Measurements from ENCODE around the gene NHLRC2. TPM values are rescaled to one million over a fixed set of nuclear protein-coding genes. Genes with fewer than 3 reads are reported as not detected.

NHLRC2 gene
- total and polyA plus RNA-seq, 2 donors (not counting 3 experiments of a cell fraction or from before 2014, with no cell fraction given): 5.2 to 28.2 TPM

- Histone ChIP-seq H3K4me3 (replicated peaks in 1 of 3; ENCODE audit: insufficient read depth in 1 of 3, low read depth in 1 of 3, low read length in 3 of 3) (peak overlapping the region; percentile 87 to 99 (median 87)), H3K9me3 (replicated peaks; ENCODE audit: control insufficient read depth, insufficient read depth, low read length) (no peaks in the 10 kb centered on the region), H4K20me1 (replicated peaks; ENCODE audit: control insufficient read depth, extremely low read depth, insufficient read depth, low read length) (no peaks in the 10 kb centered on the region), H3K36me3 (ENCODE audit: control insufficient read depth in 2 of 2, extremely low read depth in 1 of 2, insufficient read depth in 2 of 2, low read length in 2 of 2) (no peaks in the 10 kb centered on the region), H3K4me2 (ENCODE audit: insufficient read depth, low read length) (peak overlapping the region; percentile 96), H3K4me1 (ENCODE audit: control insufficient read depth, extremely low read depth, insufficient read depth, low read length) (peaks cover 39% of the 10 kb centered on the region), H3K79me2 (ENCODE audit: control insufficient read depth, insufficient read depth, low read length) (peaks cover 36% of the 10 kb centered on the region), H3K27me3 (ENCODE audit: control insufficient read depth in 2 of 2, insufficient read depth in 2 of 2, low read length in 2 of 2) (no peaks in the 10 kb centered on the region), H3K9me1 (replicated peaks; ENCODE audit: control insufficient read depth, extremely low read depth, insufficient read depth, low read length) (no peaks in the 10 kb centered on the region), H3K27ac (ENCODE audit: insufficient read depth, low read depth, low read length) (peak overlapping the region; percentile 96), H3K9ac (replicated peaks; ENCODE audit: extremely low read depth, insufficient read depth, low read length) (peak overlapping the region; percentile 98), H2AFZ (ENCODE audit: low read depth, low read length) (peak overlapping the region; percentile 90)
- intact Hi-C loops (cut with micrococcal nuclease) (loop anchor here (1.0 to 2.0 kb wide), 4 partner anchors 77 to 248 kb away; partner anchors contain the start of gene ADRB1), dilution Hi-C loops (cut with MboI; ENCODE audit: extremely low pct_ligation_motif_present, low sequenced_read_pairs) (no loop called here)
- POLR2A ChIA-PET: no interaction called here
- DNase-seq (ENCODE audit: low read depth, low spot score) (no peak), FAIRE-seq (no peak)
- CTCF ChIA-PET: no interaction called here
- TSS peak; percentile 45 for BruUV-seq (replicated peaks)
- no peak for TF ChIP-seq CTCF (IDR thresholded peaks at IDR 0.05; ENCODE audit: extremely low read depth in 1 of 2, insufficient read depth in 1 of 2, low read depth in 1 of 2, low read length in 2 of 2)
- TF ChIP-seq MYC (IDR thresholded peaks at IDR 0.05; ENCODE audit: low read depth, low read length): no peak
- TF ChIP-seq POLR2A (IDR thresholded peaks at IDR 0.05; ENCODE audit: low read depth, low read length): no peak
- TF ChIP-seq EZH2 (IDR thresholded peaks at IDR 0.05; ENCODE audit: borderline replicate concordance, low read depth, low read length, severe bottlenecking): no peak
- no peak for TF ChIP-seq JUN (IDR thresholded peaks at IDR 0.05; ENCODE audit: borderline replicate concordance, insufficient read depth, insufficient read length, low read depth)
- TF ChIP-seq MAX (IDR thresholded peaks at IDR 0.05; ENCODE audit: insufficient read depth, insufficient read length): no peak
- no peak for TF ChIP-seq POLR2AphosphoS5 (IDR thresholded peaks at IDR 0.05; ENCODE audit: insufficient read depth, low read depth, low read length)
- TF ChIP-seq FOS (IDR thresholded peaks at IDR 0.05; ENCODE audit: borderline replicate concordance, insufficient read depth, low read length): no peak
- TF ChIP-seq GATA2 (IDR thresholded peaks at IDR 0.05; ENCODE audit: insufficient read depth, insufficient read length, low read depth, low read length): no peak
Observed at GRCh38 chr10:113853578-113854012, 866 bp upstream of the NHLRC2 start.

Data from endothelial cell of umbilical vein (primary cell).